AG10803 (cell line): Measurements from ENCODE around the gene TACR1.
"Not testable (repeated sequence)": the region's sequence is repeated elsewhere in the genome, so short reads cannot be mapped to it uniquely, and the experiment has no call there.

Experiments used
- DNase-seq: peaks from one replicate; pipeline ENCODE4 v3.0.0; 2010; ENCODE audit warnings: low read depth
- H3K4me3 ChIP-seq: 2 replicates; pipeline ENCODE4 v1.5.1; 2011; ENCODE audit warnings: mild to moderate bottlenecking, low read length, control low read depth
- CTCF ChIP-seq: conservative IDR thresholded peaks from 2 replicates; pipeline ENCODE4 v1.5.1; 2011; ENCODE audit warnings: mild to moderate bottlenecking, low read length, control low read depth, inconsistent platforms

TACR1 gene

GRCh38 chr2:75162897-75163296 lies 36.4 kb downstream of the TACR1 start:
- no peak for TF ChIP-seq CTCF
- no peak overlapping the region for H3K4me3 ChIP-seq
- no peak for DNase-seq

DNA sequence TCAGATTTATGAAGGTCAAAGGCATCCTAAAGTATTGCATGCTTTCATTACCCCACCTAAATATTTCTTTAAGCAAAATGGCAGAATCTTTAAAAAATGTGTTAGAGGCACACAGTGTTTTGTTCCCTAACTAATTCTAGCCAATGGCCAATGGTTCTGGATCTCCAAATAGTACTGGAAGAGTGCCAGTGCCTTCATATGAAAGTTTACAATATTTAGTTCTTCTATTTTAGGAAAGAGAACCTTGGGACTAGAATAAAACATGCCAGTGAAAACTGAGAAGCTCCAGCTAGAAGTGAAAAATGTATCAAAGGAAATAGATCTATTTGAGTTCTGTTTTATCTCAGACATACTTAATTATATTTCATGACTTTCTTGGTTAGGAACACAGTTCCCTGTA lies 37.1 kb downstream of the TACR1 start:
- H3K4me3 ChIP-seq, result no peak overlapping the region
- no peak for TF ChIP-seq CTCF
- no peak for DNase-seq

GRCh38 chr2:75157435-75157834 lies 41.9 kb downstream of the TACR1 start:
- peak; percentile 44 for TF ChIP-seq CTCF
- no peak overlapping the region for H3K4me3 ChIP-seq
- peak; percentile 9 for DNase-seq

DNA sequence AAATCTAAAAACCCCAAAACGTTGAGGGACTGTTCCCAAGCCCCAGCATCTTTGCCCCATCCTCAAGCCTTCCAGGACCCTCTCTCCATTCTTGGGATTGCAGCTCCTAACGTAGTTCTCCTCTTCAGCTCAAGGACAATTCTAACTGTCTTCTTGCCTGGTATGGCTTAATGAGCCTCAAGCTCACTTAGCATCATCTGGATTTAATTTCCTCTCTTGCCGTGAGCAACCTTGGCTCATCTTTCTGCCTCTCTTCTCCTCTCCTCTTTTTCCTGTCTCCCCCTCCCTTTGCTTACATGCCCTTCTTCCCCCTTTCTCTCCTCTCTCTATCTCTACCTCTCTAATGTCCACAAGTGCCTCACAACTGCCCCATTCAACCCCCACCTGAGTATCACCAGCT lies 44.2 kb downstream of the TACR1 start:
- DNase-seq, result peak; percentile 65
- TF ChIP-seq CTCF, result no peak
- H3K4me3 ChIP-seq, result no peak overlapping the region

DNA sequence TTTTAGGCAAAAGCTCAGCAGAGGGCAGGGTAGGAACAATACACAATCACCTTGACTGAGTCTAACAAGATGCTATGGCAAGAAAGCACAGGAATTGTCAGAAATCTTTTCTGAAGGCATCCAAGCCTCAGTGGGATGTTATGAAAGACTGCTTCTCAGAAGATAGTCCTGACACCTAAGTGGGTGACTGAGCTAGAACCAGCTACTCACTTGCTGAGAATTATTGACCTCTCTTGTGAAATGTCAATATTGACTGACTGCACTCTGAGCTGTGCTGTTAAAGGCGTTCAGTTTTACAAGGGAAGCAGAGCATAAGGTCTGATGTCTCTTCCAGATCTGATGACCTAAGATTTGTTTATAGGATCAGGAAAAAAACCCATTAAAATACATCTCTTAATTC lies 46.1 kb downstream of the TACR1 start:
- no peak for TF ChIP-seq CTCF
- no peak for DNase-seq
- H3K4me3 ChIP-seq, result no peak overlapping the region

DNA sequence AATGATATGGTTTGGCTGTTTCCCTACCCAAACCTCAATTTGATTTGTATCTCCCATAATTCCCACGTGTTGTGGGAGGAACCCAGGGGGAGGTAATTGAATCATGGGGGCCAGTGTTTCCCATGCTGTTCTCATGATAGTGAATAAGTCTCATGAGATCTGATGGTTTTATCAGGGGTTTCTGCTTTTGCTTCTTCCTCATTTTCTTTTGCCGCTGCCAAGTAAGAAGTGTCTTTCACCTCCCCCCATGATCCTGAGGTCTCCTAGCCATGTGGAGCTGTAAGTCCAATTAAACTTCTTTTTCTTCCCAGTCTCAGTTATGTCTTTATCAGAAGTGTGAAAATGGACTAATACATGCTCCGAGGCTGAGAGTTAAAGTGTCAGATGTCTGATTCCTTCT lies 47.1 kb downstream of the TACR1 start:
- DNase-seq, H3K4me3 ChIP-seq: not testable (repeated sequence)

- DNase-seq, H3K4me3 ChIP-seq: not testable (repeated sequence)
Measured at GRCh38 chr2:75147884-75148283, 51.4 kb downstream of the TACR1 start.

DNA sequence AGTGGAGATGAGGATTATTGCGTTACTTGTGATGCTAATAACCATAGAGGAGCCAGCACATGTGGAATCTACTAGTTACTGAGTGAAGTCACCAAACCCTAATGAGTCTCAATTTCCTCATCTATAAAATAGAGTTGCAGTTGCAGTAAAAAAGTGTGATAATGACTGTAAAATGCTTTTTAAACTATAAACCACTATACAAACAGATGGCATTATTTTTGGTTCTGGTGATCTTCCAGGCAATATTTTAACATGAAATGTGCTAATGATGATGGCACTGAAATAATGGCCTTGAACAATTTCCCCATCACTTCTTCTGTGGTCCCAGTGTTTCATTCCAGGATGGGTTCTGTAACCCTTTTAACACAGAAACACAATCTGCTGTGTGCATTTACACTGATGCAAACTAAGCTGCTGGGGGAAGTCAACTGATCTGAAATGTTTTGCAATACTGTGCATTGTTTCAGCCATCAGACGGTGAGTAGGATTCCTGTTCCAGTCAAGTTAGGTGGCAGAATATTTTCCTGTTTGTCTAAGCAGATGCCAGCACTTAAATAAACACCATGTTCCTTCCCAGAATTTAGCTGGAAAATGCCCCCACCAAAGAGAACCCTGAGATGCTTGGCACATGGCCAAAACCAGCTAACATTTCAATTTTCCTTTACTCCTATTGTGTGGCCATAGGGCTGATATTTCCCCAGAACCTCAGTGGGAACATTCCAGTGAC lies 52.6 kb downstream of the TACR1 start:
- TF ChIP-seq CTCF, result no peak
- DNase-seq, result peak; percentile 92

DNA sequence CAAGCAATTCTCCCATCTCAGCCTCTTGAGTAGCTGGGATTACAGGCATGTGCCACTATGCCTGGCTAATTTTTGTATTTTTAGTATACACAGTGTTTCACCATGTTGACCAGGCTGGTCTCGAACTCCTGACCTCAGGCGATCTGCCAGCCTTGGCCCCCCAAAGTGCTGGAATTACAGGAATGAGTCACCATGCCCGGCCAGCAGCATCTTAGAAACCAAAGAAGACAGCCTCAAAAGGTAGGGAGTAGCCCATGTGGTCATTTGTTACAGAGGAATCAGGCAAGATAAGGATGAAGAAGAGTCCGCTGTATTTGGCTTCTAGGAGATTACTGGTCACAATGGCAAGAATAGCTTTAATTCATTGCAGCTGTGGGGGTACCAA lies 53.1 kb downstream of the TACR1 start:
- not testable (repeated sequence) for H3K4me3 ChIP-seq, DNase-seq

More for the DNA sequence above, 52.6 kb downstream of the TACR1 start:
- H3K4me3 ChIP-seq, result no peak overlapping the region
